SK-N-SH (cell line): ENCODE measurements around the gene CDK18. TPM values are rescaled to one million over a fixed set of nuclear protein-coding genes. Genes with fewer than 3 reads are reported as not detected.

Source experiments
- CTCF ChIA-PET: fragments of 300-600, 350-600 bp; formaldehyde crosslinking; extraction: SDS; loops from one replicate; lab custom pipeline; 2021; lab: Yijun Ruan, JAX
- POLR2A ChIA-PET: fragments of 350-600 bp; sonication (Branson Sonifier 250); formaldehyde crosslinking; extraction: SDS; loops from one replicate; lab custom pipeline; 2020; ENCODE audit warnings: antibody characterized with exemption, inconsistent platforms; lab: Yijun Ruan, JAX
- DNase-seq: peaks from one replicate; pipeline ENCODE4 v3.0.0; 2012
- H2AFZ ChIP-seq: fragments of 200-600 bp; sonication (generic); 2 replicates; pipeline ENCODE4 v1.8.1; 2016; ENCODE audit warnings: antibody characterized with exemption, mild to moderate bottlenecking, low read depth
- H3F3A ChIP-seq: fragments of 200-600 bp; sonication (generic); replicated peaks from 2 replicates; pipeline ENCODE3; 2016; ENCODE audit warnings: antibody characterized with exemption, mild to moderate bottlenecking; ENCODE audit not compliant: insufficient read depth
- H3K27ac ChIP-seq, 2 experiments: fragments of 200-500 bp in 1 of 2; fragments of 200-600 bp in 1 of 2; sonication (Bioruptor generic) in 1 of 2; sonication (generic), shearing (Covaris generic) in 1 of 2; 2 replicates each; pipeline versions ENCODE4 v1.5.1 to v1.6.1; 2014 to 2016; ENCODE audit warnings: low read depth in 2 of 2, inconsistent platforms in 1 of 2, low read length in 1 of 2, mild to moderate bottlenecking in 1 of 2, mixed read lengths in 1 of 2
- H3K27me3 ChIP-seq: fragments of 200-600 bp; sonication (generic), shearing (Covaris generic); 2 replicates; pipeline ENCODE4 v1.6.1; 2016; ENCODE audit warnings: mixed run types; ENCODE audit not compliant: insufficient read depth
- H3K36me3 ChIP-seq, 2 experiments: fragments of 200-500 bp in 1 of 2; fragments of 200-600 bp in 1 of 2; sonication (Bioruptor generic) in 1 of 2; sonication (generic) in 1 of 2; replicated peaks in 1 of 2; 2 replicates each; pipeline versions ENCODE3 to v1.5.1; 2014 to 2016; ENCODE audit warnings: low read length in 1 of 2, mild to moderate bottlenecking in 1 of 2; ENCODE audit not compliant: insufficient read depth in 2 of 2, control insufficient read depth in 1 of 2
- H3K4me1 ChIP-seq, 2 experiments: fragments of 200-500 bp in 1 of 2; fragments of 200-600 bp in 1 of 2; sonication (Bioruptor generic) in 1 of 2; sonication (generic), shearing (Covaris generic) in 1 of 2; 2 replicates each; pipeline versions ENCODE4 v1.5.1 to v1.6.1; 2014 to 2016; ENCODE audit warnings: low read depth in 1 of 2, low read length in 1 of 2, mixed run types in 1 of 2; ENCODE audit not compliant: insufficient read depth in 2 of 2, control insufficient read depth in 1 of 2
- H3K4me2 ChIP-seq: fragments of 200-600 bp; sonication (generic), shearing (Covaris generic); 2 replicates; pipeline ENCODE4 v1.6.1; 2017; ENCODE audit warnings: mixed run types
- H3K4me3 ChIP-seq, 2 experiments: fragments of 200-500 bp in 1 of 2; fragments of 200-600 bp in 1 of 2; sonication (Bioruptor generic) in 1 of 2; sonication (generic), shearing (Covaris generic) in 1 of 2; 2 replicates each; pipeline versions ENCODE4 v1.5.1 to v1.8.1; 2014 to 2016; ENCODE audit warnings: low read depth in 2 of 2, inconsistent platforms in 1 of 2, low read length in 1 of 2, mild to moderate bottlenecking in 1 of 2, mixed read lengths in 1 of 2, moderate library complexity in 1 of 2
- H3K79me2 ChIP-seq: fragments of 200-600 bp; sonication (generic); 2 replicates; pipeline ENCODE4 v1.8.1; 2017; ENCODE audit warnings: mild to moderate bottlenecking; ENCODE audit not compliant: insufficient read depth
- H3K9ac ChIP-seq: fragments of 200-600 bp; sonication (generic); 2 replicates; pipeline ENCODE4 v1.6.1; 2017; ENCODE audit warnings: mixed run types
- H3K9me2 ChIP-seq: fragments of 200-600 bp; sonication (generic); 2 replicates; pipeline ENCODE4 v1.6.1; 2017; ENCODE audit warnings: mixed run types
- H3K9me3 ChIP-seq: fragments of 200-600 bp; sonication (generic); 2 replicates; pipeline ENCODE4 v1.6.1; 2017; ENCODE audit warnings: mixed run types, mild to moderate bottlenecking, moderate library complexity
- H4K20me1 ChIP-seq: fragments of 200-600 bp; sonication (generic); 2 replicates; pipeline ENCODE4 v1.6.1; 2017; ENCODE audit warnings: mild to moderate bottlenecking, mixed run types; ENCODE audit not compliant: insufficient read depth
- IRF3 ChIP-seq: fragments of 150-350 bp; IDR thresholded peaks from 2 replicates; pipeline ENCODE4 v1.6.1; 2016; ENCODE audit warnings: mild to moderate bottlenecking, low read depth, low read length
- JUND ChIP-seq: IDR thresholded peaks from 2 replicates; pipeline ENCODE4 v1.4.0; 2012
- NRF1 ChIP-seq: IDR thresholded peaks from 2 replicates; pipeline ENCODE4 v1.6.1; 2012; ENCODE audit warnings: low read depth, mild to moderate bottlenecking, low read length
- RAD21 ChIP-seq: IDR thresholded peaks from 2 replicates; pipeline ENCODE4 v1.6.1; 2012; ENCODE audit warnings: mild to moderate bottlenecking, low read length
- RFX5 ChIP-seq: IDR thresholded peaks from 2 replicates; pipeline ENCODE4 v1.6.1; 2012; ENCODE audit warnings: mild to moderate bottlenecking, improper control_type of control experiment, low read length
- TCF12 ChIP-seq: IDR thresholded peaks from 2 replicates; pipeline ENCODE4 v1.4.0; 2012
- USF1 ChIP-seq: IDR thresholded peaks from 2 replicates; pipeline ENCODE4 v1.4.0; 2012; ENCODE audit warnings: low read depth, borderline replicate concordance
- WGBS: methylation state at CpG from one replicate; pipeline ENCODE4 v1.1.6; 2017; ENCODE audit warnings: low lambda C conversion rate; 5-methylcytosine and 5-hydroxymethylcytosine counted together
- polyA plus RNA-seq, 3 experiments: library from polyadenylated mRNA; depleted of rRNA; stranded (reverse); fragments of >200 nt; gene quantifications; 2 replicates each; pipeline ENCODE4 v1.2.3, GENCODE V29; 2012

The CDK18 gene
- polyA plus RNA-seq, 1 of the 3 experiments (the other 2 are of a cell fraction): 2.5 TPM

GRCh38 chr1:205569411-205570172, 65.1 kb downstream of the CDK18 start:
- H3K9me3 ChIP-seq: no peaks in the 10 kb centered on the region
- no peak for TF ChIP-seq TCF12
- no peak for TF ChIP-seq JUND
- TF ChIP-seq USF1: no peak
- H4K20me1 ChIP-seq: no peaks in the 10 kb centered on the region
- H3K4me1 ChIP-seq: peaks cover 0 to 2% of the 10 kb centered on the region in 2 experiments; a peak in 1 of 4 replicates
- no peak overlapping the region for H3K4me3 ChIP-seq
- H3K9me2 ChIP-seq: no peaks in the 10 kb centered on the region
- no peak overlapping the region for H3K4me2 ChIP-seq
- H3F3A ChIP-seq: no peaks in the 10 kb centered on the region
- H2AFZ ChIP-seq: no peak overlapping the region
- DNase-seq: peak; percentile 50
- ChIA-PET CTCF (interaction anchor here (0.7 to 3.1 kb wide), 10 partner anchors 10 to 408 kb away, joined by 3 to 18 read pairs (median 5); no protein-coding TSS in a partner anchor), POLR2A (no interaction called here)
- 17% methylated on average over 16 of the region's 22 CpGs for WGBS
- H3K9ac ChIP-seq: no peak overlapping the region
- no peak overlapping the region for H3K27ac ChIP-seq
- H3K36me3 ChIP-seq: no peaks in the 10 kb centered on the region
- peaks cover 74% of the 10 kb centered on the region for H3K27me3 ChIP-seq
- H3K79me2 ChIP-seq: no peaks in the 10 kb centered on the region

GRCh38 chr1:205570173-205570501, 65.7 kb downstream of the CDK18 start:
- DNase-seq: no peak
- H3K9ac ChIP-seq: no peak overlapping the region
- peaks cover 0 to 2% of the 10 kb centered on the region in 2 experiments; a peak in 1 of 4 replicates for H3K4me1 ChIP-seq
- H4K20me1 ChIP-seq: no peaks in the 10 kb centered on the region
- H3K79me2 ChIP-seq: no peaks in the 10 kb centered on the region
- no peak overlapping the region for H2AFZ ChIP-seq
- no peak overlapping the region for H3K4me2 ChIP-seq
- no peaks in the 10 kb centered on the region for H3K36me3 ChIP-seq
- H3K27ac ChIP-seq: no peak overlapping the region
- no peaks in the 10 kb centered on the region for H3K9me3 ChIP-seq
- H3K9me2 ChIP-seq: no peaks in the 10 kb centered on the region
- TF ChIP-seq IRF3 (no peak), RFX5 (no peak), NRF1 (no peak), RAD21 (no peak)
- H3F3A ChIP-seq: no peaks in the 10 kb centered on the region
- H3K27me3 ChIP-seq: peaks cover 79% of the 10 kb centered on the region
- no peak overlapping the region for H3K4me3 ChIP-seq
- WGBS: 100% methylated on average over 1 of the region's 7 CpGs
- ChIA-PET POLR2A (no interaction called here), CTCF (interaction anchor here (0.7 to 3.1 kb wide), 9 partner anchors 12 to 141 kb away, joined by 3 to 18 read pairs (median 6); no protein-coding TSS in a partner anchor)

GRCh38 chr1:205570796-205571537, 66.5 kb downstream of the CDK18 start:
- H3K4me1 ChIP-seq: peaks cover 0 to 2% of the 10 kb centered on the region in 2 experiments; a peak in 1 of 4 replicates
- H3K4me2 ChIP-seq: no peak overlapping the region
- H2AFZ ChIP-seq: no peak overlapping the region
- no peaks in the 10 kb centered on the region for H4K20me1 ChIP-seq
- H3F3A ChIP-seq: no peaks in the 10 kb centered on the region
- H3K79me2 ChIP-seq: no peaks in the 10 kb centered on the region
- no peak overlapping the region for H3K4me3 ChIP-seq
- no peaks in the 10 kb centered on the region for H3K9me3 ChIP-seq
- no peaks in the 10 kb centered on the region for H3K36me3 ChIP-seq
- no peaks in the 10 kb centered on the region for H3K9me2 ChIP-seq
- CTCF ChIA-PET: interaction anchor here (1.3 to 3.1 kb wide), 7 partner anchors 11 to 87 kb away, joined by 3 to 18 read pairs (median 6); no protein-coding TSS in a partner anchor
- peaks cover 75% of the 10 kb centered on the region for H3K27me3 ChIP-seq
- no peak overlapping the region for H3K27ac ChIP-seq
- H3K9ac ChIP-seq: no peak overlapping the region
- 66% methylated on average over 2 of the region's 2 CpGs for WGBS
- DNase-seq: no peak
- TF ChIP-seq RAD21: no peak
- TF ChIP-seq, all 33 proteins: peak for 0
- POLR2A ChIA-PET: no interaction called here
